Liver (tissue), 9 donors: Measurements from ENCODE around the gene ZNF418. TPM values are rescaled to one million over a fixed set of nuclear protein-coding genes. Genes with fewer than 3 reads are reported as not detected.

Experiments used
- DNase-seq: peaks from one replicate; pipeline ENCODE4 v3.0.0-alpha.2; 2017; ENCODE audit warnings: low spot score
- H3K27ac ChIP-seq, 2 donors: one replicate each; pipeline ENCODE4 v1.7.0; 2013; ENCODE audit warnings: inconsistent platforms in 2 of 2, low read length in 2 of 2, control low read depth in 1 of 2, low read depth in 1 of 2, mild to moderate bottlenecking in 1 of 2
- H3K27me3 ChIP-seq, 4 donors: one replicate each; pipeline versions ENCODE4 v1.6.1 to v1.7.0; 2013; ENCODE audit warnings: low read length in 3 of 4, inconsistent platforms in 1 of 4, mild to moderate bottlenecking in 1 of 4, moderate library complexity in 1 of 4; ENCODE audit not compliant: control insufficient read depth in 4 of 4, insufficient read depth in 4 of 4
- H3K36me3 ChIP-seq, 4 donors: one replicate each; pipeline versions ENCODE4 v1.6.1 to v1.7.0; 2013; ENCODE audit warnings: low read length in 3 of 4, mild to moderate bottlenecking in 3 of 4, low read depth in 1 of 4, moderate library complexity in 1 of 4; ENCODE audit not compliant: control insufficient read depth in 4 of 4, insufficient read depth in 3 of 4
- H3K4me1 ChIP-seq, 4 donors: one replicate each; pipeline versions ENCODE4 v1.6.1 to v1.7.0; 2013; ENCODE audit warnings: low read length in 3 of 4, mild to moderate bottlenecking in 3 of 4, moderate library complexity in 1 of 4; ENCODE audit not compliant: control insufficient read depth in 4 of 4, insufficient read depth in 4 of 4
- H3K4me3 ChIP-seq, 3 donors: one replicate each; pipeline versions ENCODE4 v1.6.1 to v1.7.0; 2013; ENCODE audit warnings: low read length in 3 of 3, control low read depth in 1 of 3, low read depth in 1 of 3, mild to moderate bottlenecking in 1 of 3
- H3K9ac ChIP-seq, 2 donors: one replicate each; pipeline ENCODE4 v1.7.0; 2013; ENCODE audit warnings: low read length in 2 of 2, mild to moderate bottlenecking in 2 of 2, moderate library complexity in 2 of 2, control low read depth in 1 of 2, low read depth in 1 of 2
- H3K9me3 ChIP-seq, 4 donors: one replicate each; pipeline versions ENCODE4 v1.6.1 to v1.7.0; 2013; ENCODE audit warnings: low read length in 3 of 4; ENCODE audit not compliant: control insufficient read depth in 4 of 4
- ATF3 ChIP-seq: IDR thresholded peaks from 2 replicates; pipeline ENCODE4 v1.6.1; 2016; ENCODE audit warnings: antibody characterized with exemption
- CTCF ChIP-seq: fragments of 150-350 bp; IDR thresholded peaks from 2 replicates; pipeline ENCODE4 v1.5.1; 2017; ENCODE audit warnings: improper control_type of control experiment, low read depth, low read length; ENCODE audit not compliant: missing input control
- EGR1 ChIP-seq, 2 donors: IDR thresholded peaks; 2 replicates each; pipeline ENCODE4 v1.6.1; 2016 to 2018; ENCODE audit warnings: antibody characterized with exemption in 2 of 2, low read depth in 2 of 2
- FOXA1 ChIP-seq: IDR thresholded peaks from 2 replicates; pipeline ENCODE4 v1.6.1; 2016; ENCODE audit warnings: antibody characterized with exemption
- FOXA2 ChIP-seq: IDR thresholded peaks from 2 replicates; pipeline ENCODE4 v1.6.1; 2016; ENCODE audit warnings: antibody characterized with exemption
- GABPA ChIP-seq, 2 donors: IDR thresholded peaks in 1 of 2; conservative IDR thresholded peaks in 1 of 2; 2 replicates each; pipeline ENCODE4 v1.6.1; 2016; ENCODE audit warnings: antibody characterized with exemption in 2 of 2, mild to moderate bottlenecking in 1 of 2, moderate library complexity in 1 of 2
- HNF4A ChIP-seq, 2 donors: conservative IDR thresholded peaks; 2 replicates each; pipeline ENCODE4 v1.6.1; 2016; ENCODE audit warnings: antibody characterized with exemption in 2 of 2, mild to moderate bottlenecking in 2 of 2
- HNF4G ChIP-seq: IDR thresholded peaks from 2 replicates; pipeline ENCODE4 v1.6.1; 2016; ENCODE audit warnings: antibody characterized with exemption
- JUND ChIP-seq, 2 donors: IDR thresholded peaks; 2 replicates each; pipeline ENCODE4 v1.6.1; 2016; ENCODE audit warnings: antibody characterized with exemption in 2 of 2
- MAX ChIP-seq: IDR thresholded peaks from 2 replicates; pipeline ENCODE4 v1.6.1; 2016; ENCODE audit warnings: antibody characterized with exemption
- NR2F2 ChIP-seq: IDR thresholded peaks from 2 replicates; pipeline ENCODE4 v1.6.1; 2016; ENCODE audit warnings: antibody characterized with exemption
- RAD21 ChIP-seq, 2 donors: IDR thresholded peaks; 2 replicates each; pipeline ENCODE4 v1.6.1; 2016; ENCODE audit warnings: antibody characterized with exemption in 2 of 2, mild to moderate bottlenecking in 2 of 2
- REST ChIP-seq: IDR thresholded peaks from 2 replicates; pipeline ENCODE4 v1.6.1; 2016; ENCODE audit warnings: antibody characterized with exemption, mild to moderate bottlenecking
- RXRA ChIP-seq, 2 donors: IDR thresholded peaks; 2 replicates each; pipeline ENCODE4 v1.6.1; 2017 to 2018; ENCODE audit warnings: antibody characterized with exemption in 2 of 2, mild to moderate bottlenecking in 1 of 2
- SP1 ChIP-seq: IDR thresholded peaks from 2 replicates; pipeline ENCODE4 v1.6.1; 2018; ENCODE audit warnings: antibody characterized with exemption, mild to moderate bottlenecking
- TAF1 ChIP-seq: conservative IDR thresholded peaks from 2 replicates; pipeline ENCODE4 v1.6.1; 2016; ENCODE audit warnings: antibody characterized with exemption, mild to moderate bottlenecking
- YY1 ChIP-seq: IDR thresholded peaks from 2 replicates; pipeline ENCODE4 v1.6.1; 2016; ENCODE audit warnings: antibody characterized with exemption, mild to moderate bottlenecking
- ZBTB33 ChIP-seq: IDR thresholded peaks from 2 replicates; pipeline ENCODE4 v1.6.1; 2016; ENCODE audit warnings: antibody characterized with exemption
- WGBS: extraction: QIAGEN DNeasy Blood & Tissue Kit; methylation state at CpG from one replicate; pipeline ENCODE4 v1.1.7; 2013; 5-methylcytosine and 5-hydroxymethylcytosine counted together
- polyA plus RNA-seq, 2 donors: library from polyadenylated mRNA; stranded (reverse) in 1 of 2; unstranded in 1 of 2; fragments of 200-250 nt in 1 of 2; fragments of >200 nt in 1 of 2; fragmentation: Nextera tagmentation in 1 of 2; extraction: Ambion mirVana in 1 of 2; gene quantifications; one replicate each; pipeline versions ENCODE4 v1.2.1 to v1.2.3, GENCODE V29; 2013 to 2015
- total RNA-seq, 2 donors: library from RNA; depleted of rRNA; stranded (reverse); fragments of >200 nt; gene quantifications; one replicate each; pipeline ENCODE4 v1.2.3, GENCODE V29; 2014
- donor health status: healthy.
- donor health status: healthy.
- donor health status: healthy.
- donor health status: healthy.
- donor health status: healthy.

The ZNF418 gene
- total and polyA plus RNA-seq, 4 donors = 0.51 to 3.1 (median 2.0) TPM

GRCh38 chr19:57935731-57936130 lies 529 bp upstream of the ZNF418 start:
- no peak overlapping the region for H3K27ac ChIP-seq
- H3K4me1 ChIP-seq = peaks cover 0 to 5% (median 4%) of the 10 kb centered on the region in 4 donors
- peaks cover 0 to 10% (median 10%) of the 10 kb centered on the region in 4 donors for H3K36me3 ChIP-seq
- DNase-seq = no peak
- no peak for TF ChIP-seq TAF1
- TF ChIP-seq RXRA (IDR thresholded peaks at IDR 0.05) = no peak
- WGBS = 89% methylated on average over 12 of the region's 12 CpGs
- H3K9ac ChIP-seq = no peak overlapping the region
- H3K4me3 ChIP-seq = peak overlapping the region in 2 of 3 donors; percentile 61 to 82
- peaks cover 17 to 45% (median 37%) of the 10 kb centered on the region in 4 donors for H3K9me3 ChIP-seq
- no peaks in the 10 kb centered on the region for H3K27me3 ChIP-seq

GRCh38 chr19:57927587-57927986 lies 7.6 kb downstream of the ZNF418 start:
- Histone ChIP-seq H3K4me1 (no peaks in the 10 kb centered on the region), H3K27me3 (no peaks in the 10 kb centered on the region), H3K27ac (no peak overlapping the region), H3K9ac (no peak overlapping the region), H3K36me3 (peaks cover 1 to 48% (median 39%) of the 10 kb centered on the region in 4 donors), H3K9me3 (peaks cover 36 to 65% (median 62%) of the 10 kb centered on the region in 4 donors), H3K4me3 (peak overlapping the region in 2 of 3 donors; percentile 36 to 60)
- TF ChIP-seq GABPA (IDR thresholded peaks at IDR 0.05 in 1 of 2, conservative IDR thresholded peaks at IDR 0.05 in 1 of 2) (no peak), TAF1 (no peak), NR2F2 (no peak), HNF4G (no peak), RAD21 (IDR thresholded peaks at IDR 0.05) (no peak), FOXA2 (no peak), ZBTB33 (no peak), MAX (no peak), EGR1 (IDR thresholded peaks at IDR 0.05; ENCODE audit: low read depth in 2 of 2) (no peak), FOXA1 (no peak), REST (no peak), JUND (IDR thresholded peaks at IDR 0.05) (no peak), YY1 (no peak), ATF3 (no peak), RXRA (IDR thresholded peaks at IDR 0.05) (no peak), HNF4A (conservative IDR thresholded peaks at IDR 0.05) (no peak), SP1 (no peak), CTCF (no peak)
- no peak for DNase-seq
- WGBS = 98% methylated on average over 4 of the region's 4 CpGs
